HCT116 (cell line): ENCODE data around the gene MATN3. TPM values are rescaled to one million over a fixed set of nuclear protein-coding genes. Genes with fewer than 3 reads are reported as not detected.

ENCODE experiments used
- ATAC-seq: fragments of 200-7000 bp; cut with Tn5 transposase; 2 replicates; pipeline ENCODE4 v1.9.1; 2020; ENCODE audit warnings: mild to moderate bottlenecking, moderate library complexity
- BruUV-seq: library from RNA; stranded (reverse); fragments of 400-500 nt; replicated peaks from 2 replicates; lab custom pipeline; 2021; lab: Mats Ljungman, UMichigan
- CTCF ChIA-PET: fragments of 300-600 bp; sonication (Branson Sonifier 250); formaldehyde crosslinking; loops from one replicate; lab custom pipeline; 2021; ENCODE audit warnings: antibody characterized with exemption; lab: Charles Lee
- POLR2A ChIA-PET: fragments of 300-600, 350-600 bp; sonication (Branson Sonifier 250); formaldehyde crosslinking; loops from one replicate; lab custom pipeline; 2021; ENCODE audit warnings: antibody characterized with exemption; lab: Charles Lee
- RAD21 ChIA-PET, 2 experiments: fragments of 300-600 bp; sonication (Branson Sonifier 250); formaldehyde crosslinking; loops; one replicate each; lab custom pipeline; 2023; ENCODE audit warnings: low total read pairs in 2 of 2; ENCODE audit not compliant: uncharacterized antibody in 2 of 2, unreplicated experiment in 2 of 2, low non-redundant PET in 1 of 2; lab: Charles Lee
- DNase-seq: peaks from one replicate; pipeline ENCODE4 v3.0.0-alpha.2; 2010; ENCODE audit warnings: low read depth, low spot score
- H2AFZ ChIP-seq: fragments of 200-600 bp; shearing (Covaris generic), sonication (generic); 2 replicates; pipeline ENCODE4 v1.6.1; 2017; ENCODE audit warnings: low read depth, mixed run types, mixed read lengths, antibody characterized with exemption, low read length; ENCODE audit not compliant: poor library complexity, severe bottlenecking
- H3K27ac ChIP-seq: 2 replicates; pipeline ENCODE4 v1.5.1; 2012; ENCODE audit warnings: low read depth, low read length
- H3K27me3 ChIP-seq: fragments of 200-600 bp; sonication (generic); 2 replicates; pipeline ENCODE4 v1.6.1; 2016; ENCODE audit warnings: mixed run types, low read length, mixed read lengths; ENCODE audit not compliant: insufficient read depth
- H3K36me3 ChIP-seq, 2 experiments: fragments of 200-500 bp in 1 of 2; fragments of 200-600 bp in 1 of 2; sonication (Bioruptor generic) in 1 of 2; sonication (generic) in 1 of 2; 2 replicates each; pipeline versions ENCODE4 v1.5.1 to v1.6.1; 2014 to 2016; ENCODE audit warnings: low read length in 2 of 2, inconsistent platforms in 1 of 2, mixed read lengths in 1 of 2, mixed run types in 1 of 2; ENCODE audit not compliant: insufficient read depth in 2 of 2, control insufficient read depth in 1 of 2
- H3K4me1 ChIP-seq, 2 experiments: fragments of 200-600 bp in 1 of 2; sonication (generic) in 1 of 2; 2 replicates each; pipeline versions ENCODE4 v1.5.1 to v1.6.1; 2012 to 2017; ENCODE audit warnings: low read length in 2 of 2, inconsistent platforms in 1 of 2, mild to moderate bottlenecking in 1 of 2, mixed read lengths in 1 of 2, mixed run types in 1 of 2, moderate library complexity in 1 of 2; ENCODE audit not compliant: insufficient read depth in 2 of 2, control insufficient read depth in 1 of 2
- H3K4me2 ChIP-seq: fragments of 200-600 bp; sonication (generic); 2 replicates; pipeline ENCODE4 v1.6.1; 2017; ENCODE audit warnings: mixed run types, low read length, mixed read lengths
- H3K4me3 ChIP-seq, 2 experiments: fragments of 200-600 bp in 1 of 2; sonication (generic) in 1 of 2; replicated peaks in 1 of 2; 2 replicates each; pipeline ENCODE4 v1.5.1; 2011 to 2016; ENCODE audit warnings: low read length in 2 of 2, control low read depth in 1 of 2, low read depth in 1 of 2, mild to moderate bottlenecking in 1 of 2, mixed read lengths in 1 of 2, mixed run types in 1 of 2
- H3K79me2 ChIP-seq: fragments of 200-600 bp; sonication (generic); 2 replicates; pipeline ENCODE4 v1.6.1; 2017; ENCODE audit warnings: mild to moderate bottlenecking, mixed run types, low read length, moderate library complexity, mixed read lengths; ENCODE audit not compliant: insufficient read depth
- H3K9ac ChIP-seq: fragments of 200-600 bp; sonication (generic); 2 replicates; pipeline ENCODE4 v1.6.1; 2016; ENCODE audit warnings: low read length, mixed read lengths
- H3K9me2 ChIP-seq: fragments of 200-600 bp; sonication (generic), shearing (Covaris generic); 2 replicates; pipeline ENCODE4 v1.6.1; 2017; ENCODE audit warnings: mixed run types, mild to moderate bottlenecking, moderate library complexity; ENCODE audit not compliant: insufficient read depth
- H3K9me3 ChIP-seq, 2 experiments: fragments of 200-500 bp in 1 of 2; fragments of 200-600 bp in 1 of 2; sonication (Bioruptor generic) in 1 of 2; sonication (generic) in 1 of 2; 2 replicates each; pipeline ENCODE4 v1.6.1; 2014 to 2017; ENCODE audit warnings: low read length in 2 of 2, mixed read lengths in 2 of 2, inconsistent platforms in 1 of 2, low read depth in 1 of 2, mild to moderate bottlenecking in 1 of 2, mixed run types in 1 of 2, moderate library complexity in 1 of 2; ENCODE audit not compliant: control insufficient read depth in 1 of 2, insufficient read depth in 1 of 2
- H4K20me1 ChIP-seq: fragments of 200-600 bp; sonication (generic), shearing (Covaris generic); 2 replicates; pipeline ENCODE4 v1.6.1; 2017; ENCODE audit warnings: mixed run types, mild to moderate bottlenecking, moderate library complexity; ENCODE audit not compliant: insufficient read depth
- CTCF ChIP-seq, 3 experiments: fragments of 200-600 bp in 1 of 3; sonication (generic) in 1 of 3; IDR thresholded peaks in 2 of 3; conservative IDR thresholded peaks in 1 of 3; 2 replicates each; pipeline ENCODE4 v1.5.1; 2012 to 2017; ENCODE audit warnings: low read depth in 2 of 3, low read length in 2 of 3, antibody characterized with exemption in 1 of 3, borderline replicate concordance in 1 of 3, control low read depth in 1 of 3, mild to moderate bottlenecking in 1 of 3, mixed read lengths in 1 of 3, mixed run types in 1 of 3, moderate library complexity in 1 of 3; ENCODE audit not compliant: insufficient read depth in 1 of 3
- EZH2 ChIP-seq: fragments of 200-600 bp; sonication (generic); IDR thresholded peaks from 2 replicates; pipeline ENCODE4 v1.6.1; 2017; ENCODE audit warnings: antibody characterized with exemption, mixed run types
- EZH2phosphoT487 ChIP-seq: fragments of 200-600 bp; IDR thresholded peaks from 2 replicates; pipeline ENCODE4 v1.6.1; 2018; ENCODE audit warnings: antibody characterized with exemption, borderline replicate concordance
- POLR2A ChIP-seq: IDR thresholded peaks from 2 replicates; pipeline ENCODE4 v1.7.0; 2011; ENCODE audit warnings: borderline replicate concordance; ENCODE audit not compliant: insufficient read depth, insufficient read length; ENCODE audit errors: extremely low read depth
- SP1 ChIP-seq: IDR thresholded peaks from 2 replicates; pipeline ENCODE4 v1.6.1; 2012; ENCODE audit warnings: low read depth
- YY1 ChIP-seq: IDR thresholded peaks from 2 replicates; pipeline ENCODE4 v1.6.1; 2011; ENCODE audit warnings: low read length, low read depth, moderate library complexity, mild to moderate bottlenecking; ENCODE audit not compliant: insufficient replicate concordance; ENCODE audit errors: extremely low read depth
- intact Hi-C: fragments of 100-400 bp; cut with micrococcal nuclease; formaldehyde crosslinking; loops from 2 replicates; pipeline ENCODE4 v1.10.0; 2022
- total RNA-seq: library from RNA; stranded (reverse); gene quantifications from one replicate; pipeline ENCODE4 v1.2.1, GENCODE V29; 2021; ENCODE audit not compliant: unreplicated experiment

Gene MATN3
- total RNA-seq, 1 experiment from 2014 or later, result not detected

DNA sequence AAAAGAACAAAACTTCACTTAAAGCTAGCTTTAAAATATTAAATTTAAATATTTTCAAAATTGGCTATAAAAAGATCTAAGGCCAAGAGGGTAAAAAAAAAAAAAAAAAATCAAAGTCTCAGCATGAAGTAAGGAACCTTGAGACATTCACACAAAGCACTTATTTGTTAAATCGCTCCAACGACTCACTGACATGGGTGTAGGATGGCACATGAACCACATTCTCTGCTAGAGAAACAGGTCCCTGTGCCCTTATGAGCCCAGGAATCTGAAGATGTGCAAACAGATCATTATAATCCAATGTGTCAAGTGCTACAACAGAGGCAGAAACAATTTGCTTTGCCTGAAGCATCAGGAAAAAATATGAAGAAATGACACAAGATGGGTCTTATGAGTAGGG, 25.2 kb upstream of the MATN3 start:
- H3K36me3 ChIP-seq, result peaks cover 37 to 40% of the 10 kb centered on the region in 2 experiments
- H3K4me1 ChIP-seq, result no peaks in the 10 kb centered on the region
- no peaks in the 10 kb centered on the region for H3K27me3 ChIP-seq
- peaks cover 15% of the 10 kb centered on the region for H3K79me2 ChIP-seq
- H3K27ac ChIP-seq, result no peak overlapping the region
- H3K9me3 ChIP-seq, result no peaks in the 10 kb centered on the region
- no peak overlapping the region for H3K4me2 ChIP-seq
- RAD21 ChIA-PET, result no interaction called here
- POLR2A ChIA-PET, result interaction anchor here (1.7 kb wide), 1 partner anchor 14 kb away, joined by 4 read pairs; the partner anchor contains the start of gene LAPTM4A
- no peak overlapping the region for H3K9ac ChIP-seq
- H3K4me3 ChIP-seq, result no peak overlapping the region
- no TSS peak for BruUV-seq
- CTCF ChIA-PET, result interaction anchor here (0.7 to 1.4 kb wide), 2 partner anchors 22 kb away, joined by 3 to 6 read pairs; no protein-coding TSS in a partner anchor
- no peak for ATAC-seq
- H2AFZ ChIP-seq, result no peak overlapping the region
- intact Hi-C loops, result no loop called here
- DNase-seq, result no peak
- TF ChIP-seq POLR2A (no peak), EZH2 (no peak), EZH2phosphoT487 (no peak), YY1 (no peak), SP1 (no peak), CTCF (IDR thresholded peaks at IDR 0.05 in 2 of 3, conservative IDR thresholded peaks at IDR 0.05 in 1 of 3; ENCODE audit: borderline replicate concordance in 1 of 3, insufficient read depth in 1 of 3, low read depth in 2 of 3, low read length in 2 of 3) (no peak)
- no peaks in the 10 kb centered on the region for H3K9me2 ChIP-seq
- no peaks in the 10 kb centered on the region for H4K20me1 ChIP-seq
